Liver (tissue), 9 donors: ENCODE results near the gene MYL3. TPM values are rescaled to one million over a fixed set of nuclear protein-coding genes. Genes with fewer than 3 reads are reported as not detected.

Experiments used
- DNase-seq: peaks from one replicate; pipeline ENCODE4 v3.0.0-alpha.2; 2017; ENCODE audit warnings: low spot score
- H3K27ac ChIP-seq, 2 donors: one replicate each; pipeline ENCODE4 v1.7.0; 2013; ENCODE audit warnings: inconsistent platforms in 2 of 2, low read length in 2 of 2, control low read depth in 1 of 2, low read depth in 1 of 2, mild to moderate bottlenecking in 1 of 2
- H3K27me3 ChIP-seq, 4 donors: one replicate each; pipeline versions ENCODE4 v1.6.1 to v1.7.0; 2013; ENCODE audit warnings: low read length in 3 of 4, inconsistent platforms in 1 of 4, mild to moderate bottlenecking in 1 of 4, moderate library complexity in 1 of 4; ENCODE audit not compliant: control insufficient read depth in 4 of 4, insufficient read depth in 4 of 4
- H3K36me3 ChIP-seq, 4 donors: one replicate each; pipeline versions ENCODE4 v1.6.1 to v1.7.0; 2013; ENCODE audit warnings: low read length in 3 of 4, mild to moderate bottlenecking in 3 of 4, low read depth in 1 of 4, moderate library complexity in 1 of 4; ENCODE audit not compliant: control insufficient read depth in 4 of 4, insufficient read depth in 3 of 4
- H3K4me1 ChIP-seq, 4 donors: one replicate each; pipeline versions ENCODE4 v1.6.1 to v1.7.0; 2013; ENCODE audit warnings: low read length in 3 of 4, mild to moderate bottlenecking in 3 of 4, moderate library complexity in 1 of 4; ENCODE audit not compliant: control insufficient read depth in 4 of 4, insufficient read depth in 4 of 4
- H3K4me3 ChIP-seq, 3 donors: one replicate each; pipeline versions ENCODE4 v1.6.1 to v1.7.0; 2013; ENCODE audit warnings: low read length in 3 of 3, control low read depth in 1 of 3, low read depth in 1 of 3, mild to moderate bottlenecking in 1 of 3
- H3K9ac ChIP-seq, 2 donors: one replicate each; pipeline ENCODE4 v1.7.0; 2013; ENCODE audit warnings: low read length in 2 of 2, mild to moderate bottlenecking in 2 of 2, moderate library complexity in 2 of 2, control low read depth in 1 of 2, low read depth in 1 of 2
- H3K9me3 ChIP-seq, 4 donors: one replicate each; pipeline versions ENCODE4 v1.6.1 to v1.7.0; 2013; ENCODE audit warnings: low read length in 3 of 4; ENCODE audit not compliant: control insufficient read depth in 4 of 4
- CTCF ChIP-seq: fragments of 150-350 bp; IDR thresholded peaks from 2 replicates; pipeline ENCODE4 v1.5.1; 2017; ENCODE audit warnings: improper control_type of control experiment, low read depth, low read length; ENCODE audit not compliant: missing input control
- EGR1 ChIP-seq, 2 donors: IDR thresholded peaks; 2 replicates each; pipeline ENCODE4 v1.6.1; 2016 to 2018; ENCODE audit warnings: antibody characterized with exemption in 2 of 2, low read depth in 2 of 2
- FOXA1 ChIP-seq: IDR thresholded peaks from 2 replicates; pipeline ENCODE4 v1.6.1; 2016; ENCODE audit warnings: antibody characterized with exemption
- FOXA2 ChIP-seq: IDR thresholded peaks from 2 replicates; pipeline ENCODE4 v1.6.1; 2016; ENCODE audit warnings: antibody characterized with exemption
- GABPA ChIP-seq, 2 donors: IDR thresholded peaks in 1 of 2; conservative IDR thresholded peaks in 1 of 2; 2 replicates each; pipeline ENCODE4 v1.6.1; 2016; ENCODE audit warnings: antibody characterized with exemption in 2 of 2, mild to moderate bottlenecking in 1 of 2, moderate library complexity in 1 of 2
- HNF4A ChIP-seq, 2 donors: conservative IDR thresholded peaks; 2 replicates each; pipeline ENCODE4 v1.6.1; 2016; ENCODE audit warnings: antibody characterized with exemption in 2 of 2, mild to moderate bottlenecking in 2 of 2
- HNF4G ChIP-seq: IDR thresholded peaks from 2 replicates; pipeline ENCODE4 v1.6.1; 2016; ENCODE audit warnings: antibody characterized with exemption
- NR2F2 ChIP-seq: IDR thresholded peaks from 2 replicates; pipeline ENCODE4 v1.6.1; 2016; ENCODE audit warnings: antibody characterized with exemption
- TAF1 ChIP-seq: conservative IDR thresholded peaks from 2 replicates; pipeline ENCODE4 v1.6.1; 2016; ENCODE audit warnings: antibody characterized with exemption, mild to moderate bottlenecking
- YY1 ChIP-seq: IDR thresholded peaks from 2 replicates; pipeline ENCODE4 v1.6.1; 2016; ENCODE audit warnings: antibody characterized with exemption, mild to moderate bottlenecking
- ZBTB33 ChIP-seq: IDR thresholded peaks from 2 replicates; pipeline ENCODE4 v1.6.1; 2016; ENCODE audit warnings: antibody characterized with exemption
- WGBS: extraction: QIAGEN DNeasy Blood & Tissue Kit; methylation state at CpG from one replicate; pipeline ENCODE4 v1.1.7; 2013; 5-methylcytosine and 5-hydroxymethylcytosine counted together
- polyA plus RNA-seq, 2 donors: library from polyadenylated mRNA; stranded (reverse) in 1 of 2; unstranded in 1 of 2; fragments of 200-250 nt in 1 of 2; fragments of >200 nt in 1 of 2; fragmentation: Nextera tagmentation in 1 of 2; extraction: Ambion mirVana in 1 of 2; gene quantifications; one replicate each; pipeline versions ENCODE4 v1.2.1 to v1.2.3, GENCODE V29; 2013 to 2015
- total RNA-seq, 2 donors: library from RNA; depleted of rRNA; stranded (reverse); fragments of >200 nt; gene quantifications; one replicate each; pipeline ENCODE4 v1.2.3, GENCODE V29; 2014
- donor health status: healthy.
- donor health status: healthy.
- donor health status: healthy.
- donor health status: healthy.
- donor health status: healthy.

MYL3 gene
- total and polyA plus RNA-seq, 4 donors: 0.51 to 1.3 (median 0.81) TPM

DNA sequence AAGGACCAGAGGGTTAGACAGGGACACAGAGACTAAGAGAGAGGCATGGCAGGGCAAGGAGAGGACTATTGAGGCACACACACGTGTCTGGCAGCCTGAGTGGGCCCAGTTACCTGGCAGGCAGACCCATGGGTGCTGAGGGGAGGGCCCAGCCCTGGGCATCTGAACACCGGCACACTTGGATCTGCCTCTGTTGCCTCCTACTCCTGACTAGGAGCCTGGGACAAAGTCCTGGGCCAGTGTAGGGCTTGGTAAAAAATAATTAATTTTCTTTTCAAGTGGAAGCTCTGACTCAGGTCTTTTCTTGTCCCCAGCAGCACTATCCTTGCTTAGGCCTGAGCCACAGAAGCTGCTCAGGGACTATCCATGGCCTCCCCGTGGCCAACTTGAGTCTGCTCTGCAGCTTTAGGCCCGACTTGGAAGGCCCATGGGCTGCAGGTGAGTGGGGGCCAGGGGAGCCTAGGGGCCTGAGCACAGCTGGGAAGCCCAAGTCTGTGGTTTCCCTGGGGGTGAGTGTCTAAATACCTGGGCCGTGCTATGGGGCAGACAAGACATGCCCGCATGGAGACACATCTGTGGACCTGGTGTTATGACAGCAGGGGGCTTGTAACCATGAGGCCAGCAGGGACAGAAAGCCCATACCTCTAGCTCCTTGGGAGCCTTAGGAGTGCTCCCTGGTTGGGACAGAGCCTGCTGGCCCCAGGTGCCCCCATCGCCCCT is 14.3 kb upstream of the MYL3 start, which contains the start of gene PTH1R:
Gene PTH1R, plus strand, starts transcription at position 316 of the 720 bp plus-strand sequence. CDS start 5,839 bp downstream, outside the sequence.
- no peak for DNase-seq
- H3K9ac ChIP-seq: no peak within 1 kb of the TSS
- no peaks in the 10 kb centered on the region for H3K36me3 ChIP-seq
- H3K27me3 ChIP-seq: peaks cover 0 to 8% (median 0%) of the 10 kb centered on the region in 4 donors
- H3K27ac ChIP-seq: peak within 1 kb of the TSS; percentile 18 to 25
- H3K4me3 ChIP-seq: no peak within 1 kb of the TSS
- no peak for TF ChIP-seq FOXA1
- no peak for TF ChIP-seq HNF4A (conservative IDR thresholded peaks at IDR 0.05)
- TF ChIP-seq FOXA2: no peak
- TF ChIP-seq CTCF: no peak
- WGBS: 82% methylated on average over 7 of the region's 7 CpGs
- peaks cover 0 to 4% (median 3%) of the 10 kb centered on the region in 4 donors for H3K4me1 ChIP-seq
- no peaks in the 10 kb centered on the region for H3K9me3 ChIP-seq

- no peak overlapping the region for H3K9ac ChIP-seq
- peaks cover 0 to 2% (median 0%) of the 10 kb centered on the region in 4 donors for H3K4me1 ChIP-seq
- no peak for TF ChIP-seq HNF4A (conservative IDR thresholded peaks at IDR 0.05)
- no peak for TF ChIP-seq EGR1 (IDR thresholded peaks at IDR 0.05; ENCODE audit: low read depth in 2 of 2)
- TF ChIP-seq HNF4G: no peak
- no peak for TF ChIP-seq TAF1
- TF ChIP-seq YY1: no peak
- TF ChIP-seq FOXA1: no peak
- TF ChIP-seq CTCF: no peak
- TF ChIP-seq FOXA2: no peak
- TF ChIP-seq GABPA (IDR thresholded peaks at IDR 0.05 in 1 of 2, conservative IDR thresholded peaks at IDR 0.05 in 1 of 2): no peak
- TF ChIP-seq ZBTB33: no peak
- TF ChIP-seq NR2F2: no peak
- no peak overlapping the region for H3K4me3 ChIP-seq
- peak overlapping the region; percentile 16 to 21 for H3K27ac ChIP-seq
- no peak for DNase-seq
- no peaks in the 10 kb centered on the region for H3K36me3 ChIP-seq
- no peaks in the 10 kb centered on the region for H3K9me3 ChIP-seq
- H3K27me3 ChIP-seq: peaks cover 0 to under 1% (median 0%) of the 10 kb centered on the region in 4 donors
- WGBS: 86% methylated on average over 10 of the region's 10 CpGs
Observed at GRCh38 chr3:46876313-46877300, 13.4 kb upstream of the MYL3 start.
